Measurements from ENCODE around the gene RBM26.
"Not testable (repeated sequence)": the region's sequence is repeated elsewhere in the genome, so short reads cannot be mapped to it uniquely, and the experiment has no call there.

The RBM26 gene

GRCh38 chr13:79314652-79315051 lies 91.4 kb downstream of the RBM26 start:
- no peak for DNase-seq

- no peak for DNase-seq
Measured at GRCh38 chr13:79312340-79312855, 93.7 kb downstream of the RBM26 start.

DNA sequence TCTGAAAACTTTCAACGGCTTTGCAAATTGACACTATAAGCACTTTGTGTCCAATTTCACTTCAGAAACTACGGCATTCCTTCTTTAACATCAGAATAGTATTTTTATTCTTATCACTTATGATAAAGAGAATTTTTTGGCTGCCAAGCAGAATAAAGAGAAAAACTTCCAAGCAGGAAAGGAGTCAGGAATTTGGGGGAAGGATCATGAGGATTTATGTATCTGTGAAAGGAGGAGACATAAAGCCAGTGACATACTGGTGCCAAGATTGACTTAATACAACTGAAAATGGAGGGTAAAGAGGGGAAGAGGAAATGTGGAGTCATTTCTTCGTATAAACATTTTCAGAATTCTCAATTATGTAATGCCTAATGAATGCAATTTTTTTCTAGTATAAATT lies 94.7 kb downstream of the RBM26 start:
- DNase-seq: no peak

GRCh38 chr13:79309690-79310089 lies 96.4 kb downstream of the RBM26 start:
- DNase-seq: no peak

DNA sequence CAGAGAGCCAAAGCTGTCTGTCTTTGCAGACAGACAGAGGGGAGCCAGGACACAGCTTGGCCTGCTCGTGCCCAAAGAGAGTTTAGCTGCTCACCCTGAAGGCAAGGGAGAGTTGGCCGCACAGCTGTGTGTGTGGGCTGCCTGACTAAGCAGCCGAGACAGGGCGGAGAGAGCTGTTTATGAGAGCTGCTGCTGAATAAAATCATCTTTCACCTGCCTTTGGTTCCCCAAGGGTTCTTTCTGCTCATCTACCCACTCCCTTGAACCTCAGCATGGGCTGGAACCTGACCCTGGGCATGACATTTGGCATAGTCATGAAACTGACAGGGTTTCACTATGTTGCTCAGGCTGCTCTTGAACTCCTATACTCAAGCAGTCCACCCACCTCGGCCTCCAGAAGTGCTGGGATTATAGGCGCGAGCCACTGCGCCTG lies 98.2 kb downstream of the RBM26 start:
- no peak for DNase-seq

DNA sequence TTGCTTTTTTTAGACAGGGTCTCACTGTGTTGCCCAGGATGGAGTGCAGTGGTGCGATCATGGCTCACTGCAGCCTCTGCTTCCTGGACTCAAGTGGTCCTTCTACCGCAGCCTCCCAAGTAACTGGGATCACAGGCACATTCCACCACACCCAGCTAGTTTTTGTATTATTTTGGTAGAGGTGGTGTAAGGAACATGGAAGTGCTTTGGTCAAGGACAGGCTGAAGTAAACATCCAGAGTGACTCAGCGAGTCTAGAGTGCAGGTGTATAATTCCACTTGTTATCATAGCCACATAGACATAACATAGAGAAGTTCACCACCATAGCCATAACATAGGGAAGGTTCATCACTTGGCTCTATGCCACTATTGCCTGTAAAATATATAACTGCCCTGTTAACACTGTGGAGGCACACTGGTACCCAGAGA lies 98.6 kb downstream of the RBM26 start:
- DNase-seq: no peak

DNA sequence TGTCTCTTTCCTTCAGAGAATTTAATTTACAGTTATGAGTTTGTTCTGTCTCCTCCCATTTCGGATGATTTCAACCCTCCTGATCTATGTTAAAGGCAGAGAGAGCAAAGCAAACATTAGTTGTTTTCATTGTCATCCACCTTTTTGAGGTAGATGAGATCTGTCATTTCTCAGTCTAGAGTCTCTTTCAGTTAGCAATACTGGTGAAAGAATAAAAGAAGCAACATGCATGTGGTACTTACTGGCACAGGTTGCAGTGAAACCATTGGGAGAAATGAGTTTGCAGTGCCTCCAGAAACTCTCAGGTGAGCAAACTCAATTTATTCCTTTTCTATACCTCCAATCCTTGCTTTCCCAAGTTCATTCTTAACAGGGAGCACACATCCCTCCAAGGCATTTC lies 99.4 kb downstream of the RBM26 start:
- no peak for DNase-seq

GRCh38 chr13:79297128-79297527 lies 108.9 kb downstream of the RBM26 start:
- DNase-seq: no peak

DNA sequence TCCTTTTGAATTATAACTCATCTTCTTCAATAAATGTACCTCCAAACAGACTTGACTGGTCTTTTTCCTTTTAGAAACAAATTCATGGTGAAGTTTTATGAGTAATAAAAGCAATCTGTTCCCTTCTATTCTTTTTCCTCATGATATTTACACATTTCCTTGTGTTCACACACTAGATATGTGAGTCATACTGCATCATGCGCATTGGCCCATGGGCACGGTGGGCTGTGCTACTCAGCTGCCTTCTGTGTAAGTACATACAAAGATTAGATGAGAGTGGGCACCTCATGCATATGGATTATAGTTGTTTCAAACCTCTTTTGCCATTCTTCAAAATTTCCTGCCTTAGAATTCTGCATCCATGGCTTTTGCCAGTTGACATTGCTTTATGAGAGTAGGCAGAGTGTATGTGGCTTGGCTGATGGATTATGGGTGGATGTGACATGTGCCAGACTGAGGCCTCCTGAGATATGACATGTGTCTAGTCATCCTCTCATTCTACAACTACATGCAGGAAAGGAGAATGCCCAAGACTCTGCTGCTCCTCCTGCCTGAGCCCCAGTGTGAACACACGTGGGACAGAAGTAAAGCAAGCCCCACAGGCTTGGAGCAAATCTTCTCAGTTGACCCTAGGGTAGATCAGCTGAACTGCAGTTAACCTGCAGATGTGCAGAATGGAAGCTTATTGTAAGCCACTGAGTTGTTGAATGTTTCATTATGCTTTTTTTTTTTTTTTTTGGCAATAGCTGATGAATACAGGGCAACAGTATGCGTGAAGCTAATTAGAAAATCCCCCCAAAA lies 109.9 kb downstream of the RBM26 start:
- no peak for DNase-seq

- DNase-seq: no peak
Measured at GRCh38 chr13:79290595-79291244, 115.3 kb downstream of the RBM26 start.

DNA sequence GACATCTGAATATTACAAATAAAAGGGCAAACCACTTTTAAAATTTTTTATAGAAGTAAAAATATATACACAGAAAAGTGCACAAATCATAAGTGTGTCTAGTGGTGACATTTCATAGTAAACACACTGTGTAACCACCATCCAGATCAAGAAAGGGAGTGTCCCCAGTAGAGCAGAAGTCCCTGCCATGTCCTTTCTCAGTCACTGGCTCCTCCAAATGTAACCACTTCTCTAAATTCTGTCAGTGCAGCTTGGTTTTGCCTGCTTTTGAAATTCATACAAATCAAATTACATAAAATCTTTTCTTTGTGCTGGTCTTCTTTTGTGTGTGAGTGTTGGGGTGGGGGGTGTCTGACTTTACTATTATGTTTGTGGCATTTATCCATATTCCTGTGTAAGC lies 116.5 kb downstream of the RBM26 start:
- DNase-seq: no peak

DNA sequence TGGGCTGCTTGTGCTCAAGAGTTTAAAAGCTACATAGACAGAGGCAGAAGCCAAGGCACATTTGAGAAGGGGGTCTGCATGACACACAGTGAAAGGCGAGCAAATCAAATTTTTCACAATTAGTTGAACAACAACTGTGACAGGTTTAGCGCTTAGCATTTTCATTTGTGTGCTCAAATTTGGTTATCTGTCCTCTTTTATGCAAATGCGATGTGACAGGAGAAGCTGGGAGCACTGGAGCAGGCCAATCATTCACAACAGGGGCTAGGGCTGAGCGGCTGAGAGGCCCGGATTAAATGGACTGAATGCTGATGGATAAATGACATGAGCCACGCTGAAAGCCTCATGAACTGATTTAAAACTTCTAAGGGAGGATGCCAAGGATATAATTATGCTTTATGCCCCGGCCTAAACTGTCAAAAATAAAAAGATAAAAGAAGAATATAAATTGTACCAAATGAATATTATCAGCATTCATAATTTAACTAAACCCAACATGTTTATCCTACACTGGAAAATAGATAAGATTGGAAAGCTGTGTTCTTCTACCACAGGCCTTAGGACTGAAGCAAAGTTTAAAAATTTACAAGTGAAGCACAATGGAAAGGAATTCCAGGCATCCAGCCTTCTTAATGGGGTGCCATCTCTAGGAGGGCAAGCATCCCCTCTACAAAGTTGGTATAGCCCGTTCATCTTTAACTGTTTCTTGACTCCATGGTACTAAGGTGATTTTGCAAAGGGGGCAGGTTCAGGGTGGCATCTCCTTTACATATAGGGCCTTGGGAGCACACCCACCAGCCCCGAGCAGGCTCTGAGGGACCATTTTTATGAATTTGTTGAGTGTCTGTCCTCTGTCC lies 117.9 kb downstream of the RBM26 start:
- DNase-seq: no peak

- no peak for DNase-seq
Measured at GRCh38 chr13:79285159-79285558, 120.9 kb downstream of the RBM26 start.

GRCh38 chr13:79283742-79284141 lies 122.3 kb downstream of the RBM26 start:
- no peak for DNase-seq

GRCh38 chr13:79282976-79283375 lies 123.1 kb downstream of the RBM26 start:
- no peak for DNase-seq

- DNase-seq: no peak
Measured at GRCh38 chr13:79282508-79282907, 123.5 kb downstream of the RBM26 start.

DNA sequence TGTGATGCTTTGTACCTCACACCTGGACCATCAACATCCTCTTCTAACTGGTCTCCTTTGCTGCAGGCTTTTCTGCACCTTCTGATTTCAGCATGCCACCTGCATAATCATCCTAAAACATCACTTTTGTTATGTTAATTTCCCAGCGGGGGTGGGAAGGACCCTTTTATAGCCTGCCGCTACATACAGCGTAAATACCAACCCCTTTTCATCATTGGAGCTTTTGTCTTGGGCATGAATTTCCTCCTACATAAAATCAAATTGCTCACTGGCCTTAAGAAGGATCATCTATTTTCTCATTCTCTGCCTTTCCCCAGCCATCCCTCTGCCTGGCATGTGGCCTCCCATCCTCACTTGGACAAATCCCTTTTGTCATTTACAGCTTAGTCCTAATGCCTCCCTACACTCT lies 124.7 kb downstream of the RBM26 start:
- DNase-seq: no peak

- not testable (repeated sequence) for DNase-seq
Measured at GRCh38 chr13:79279735-79280134, 126.3 kb downstream of the RBM26 start.

GRCh38 chr13:79273045-79273444 lies 133.0 kb downstream of the RBM26 start:
- no peak for DNase-seq

- DNase-seq: no peak
Measured at GRCh38 chr13:79271616-79272015, 134.4 kb downstream of the RBM26 start.

- DNase-seq: no peak
Measured at GRCh38 chr13:79270859-79271258, 135.2 kb downstream of the RBM26 start.

Data from CD4-positive, alpha-beta T cell treated with Interleukin-1 beta for 1 hour (primary cell).